Prostate gland (tissue), 2 donors: Measurements from ENCODE around the gene ETDA.

Experiments used
- POLR2A ChIP-seq: fragments of 450-650 bp; IDR thresholded peaks from one replicate; pipeline ENCODE4 v1.6.1; 2016; ENCODE audit warnings: antibody characterized with exemption, mild to moderate bottlenecking
- POLR2AphosphoS5 ChIP-seq: sonication (generic); formaldehyde crosslinking; IDR thresholded peaks from one replicate; pipeline ENCODE4 v1.6.1; 2017; ENCODE audit warnings: antibody characterized with exemption
- TF ChIP-seq, protein P1 (sequence below), 4 experiments: fragments of 200-600 bp in 2 of 4; fragments of 450-650 bp in 2 of 4; sonication (generic) in 2 of 4; IDR thresholded peaks; 1 replicate in 3 of 4; 2 replicates in 1 of 4; pipeline ENCODE4 v1.5.1; 2016 to 2019; ENCODE audit warnings: antibody characterized with exemption in 4 of 4, mild to moderate bottlenecking in 2 of 4, moderate library complexity in 2 of 4

DNA sequence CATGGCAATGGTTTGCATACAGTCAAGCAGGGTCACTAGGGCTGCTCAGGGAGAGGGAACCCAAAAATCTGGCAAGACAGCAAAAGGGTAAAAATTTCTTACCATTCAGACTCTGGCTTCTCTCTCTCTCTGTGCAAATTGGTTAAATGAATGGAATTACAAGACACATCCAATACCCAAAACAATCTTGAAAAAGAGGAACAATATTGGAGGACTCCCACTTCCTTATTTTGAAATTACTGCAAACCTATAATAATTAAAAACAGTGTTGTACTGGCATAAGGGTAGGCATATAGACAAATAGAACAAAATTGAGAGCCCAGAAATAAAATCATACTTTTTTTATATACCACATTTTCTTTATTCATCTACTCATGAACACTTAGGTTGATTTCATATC lies 24.1 kb downstream of the ETDA start:
- TF ChIP-seq, protein P1, sequence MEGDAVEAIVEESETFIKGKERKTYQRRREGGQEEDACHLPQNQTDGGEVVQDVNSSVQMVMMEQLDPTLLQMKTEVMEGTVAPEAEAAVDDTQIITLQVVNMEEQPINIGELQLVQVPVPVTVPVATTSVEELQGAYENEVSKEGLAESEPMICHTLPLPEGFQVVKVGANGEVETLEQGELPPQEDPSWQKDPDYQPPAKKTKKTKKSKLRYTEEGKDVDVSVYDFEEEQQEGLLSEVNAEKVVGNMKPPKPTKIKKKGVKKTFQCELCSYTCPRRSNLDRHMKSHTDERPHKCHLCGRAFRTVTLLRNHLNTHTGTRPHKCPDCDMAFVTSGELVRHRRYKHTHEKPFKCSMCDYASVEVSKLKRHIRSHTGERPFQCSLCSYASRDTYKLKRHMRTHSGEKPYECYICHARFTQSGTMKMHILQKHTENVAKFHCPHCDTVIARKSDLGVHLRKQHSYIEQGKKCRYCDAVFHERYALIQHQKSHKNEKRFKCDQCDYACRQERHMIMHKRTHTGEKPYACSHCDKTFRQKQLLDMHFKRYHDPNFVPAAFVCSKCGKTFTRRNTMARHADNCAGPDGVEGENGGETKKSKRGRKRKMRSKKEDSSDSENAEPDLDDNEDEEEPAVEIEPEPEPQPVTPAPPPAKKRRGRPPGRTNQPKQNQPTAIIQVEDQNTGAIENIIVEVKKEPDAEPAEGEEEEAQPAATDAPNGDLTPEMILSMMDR (IDR thresholded peaks at IDR 0.05): no peak
- TF ChIP-seq POLR2A: no peak
- TF ChIP-seq POLR2AphosphoS5: no peak
